HTR-8/SVneo (cell line): Measurements from ENCODE around the gene ABO.
"Not testable (repeated sequence)": the region's sequence is repeated elsewhere in the genome, so short reads cannot be mapped to it uniquely, and the experiment has no call there.

Experiments used
- DNase-seq: peaks from one replicate; pipeline ENCODE4 v3.0.0; 2011; ENCODE audit warnings: low spot score, mixed read lengths; ENCODE audit not compliant: insufficient read length
- FAIRE-seq: peaks from 2 replicates; lab custom pipeline; 2011; peaks lifted over from hg19 to GRCh38; lab: Jason Lieb, UNC

The ABO gene

DNA sequence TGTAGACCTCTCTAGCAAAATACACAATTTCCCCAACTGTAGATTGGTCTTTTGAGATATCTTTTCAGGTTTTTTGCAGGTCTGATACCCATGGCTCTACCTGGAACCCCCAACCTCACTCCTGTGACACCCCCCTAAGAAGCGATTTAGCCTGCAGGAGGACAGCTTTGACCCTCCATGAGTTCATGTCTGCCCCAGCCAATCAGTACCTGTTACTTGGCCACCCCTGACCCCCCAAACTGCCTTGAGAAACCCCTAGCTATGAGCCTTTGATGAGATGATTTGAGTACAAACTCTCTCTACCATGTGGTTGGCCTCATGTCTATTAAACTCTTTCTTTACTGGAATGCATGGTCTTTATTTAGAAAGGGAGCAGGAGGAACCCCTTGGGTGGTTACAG is 25.7 kb downstream of the ABO start:
- DNase-seq (no peak), FAIRE-seq (no peak)

DNA sequence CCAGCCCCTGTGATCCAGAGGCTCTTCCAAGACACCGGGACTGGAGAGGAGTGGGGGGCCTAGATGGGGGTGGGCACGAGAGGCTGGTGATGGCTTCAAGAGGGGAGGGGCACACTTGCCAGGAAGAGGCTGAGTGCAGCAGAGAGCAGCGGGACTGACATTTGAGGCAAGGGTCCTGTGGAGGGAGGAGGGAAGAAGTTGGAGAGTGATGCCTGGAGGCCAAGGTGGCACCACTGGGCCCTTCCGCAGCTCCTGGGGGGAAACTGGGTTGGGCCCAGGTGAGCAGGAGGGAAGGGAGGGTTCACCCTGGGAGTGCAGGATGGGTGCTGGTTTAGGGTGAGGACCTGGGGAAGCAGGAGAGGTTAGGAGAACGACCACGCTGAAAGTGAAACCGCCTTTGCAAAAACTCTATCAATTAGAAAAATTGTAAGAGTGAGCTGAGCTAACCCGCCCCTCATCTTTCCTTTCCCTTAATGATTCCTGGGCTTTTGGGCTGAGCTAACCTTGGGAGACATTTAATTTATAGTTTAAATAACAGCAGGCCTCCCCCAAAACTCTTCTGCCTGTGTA is 26.2 kb downstream of the ABO start:
- FAIRE-seq (no peak), DNase-seq (no peak)

DNA sequence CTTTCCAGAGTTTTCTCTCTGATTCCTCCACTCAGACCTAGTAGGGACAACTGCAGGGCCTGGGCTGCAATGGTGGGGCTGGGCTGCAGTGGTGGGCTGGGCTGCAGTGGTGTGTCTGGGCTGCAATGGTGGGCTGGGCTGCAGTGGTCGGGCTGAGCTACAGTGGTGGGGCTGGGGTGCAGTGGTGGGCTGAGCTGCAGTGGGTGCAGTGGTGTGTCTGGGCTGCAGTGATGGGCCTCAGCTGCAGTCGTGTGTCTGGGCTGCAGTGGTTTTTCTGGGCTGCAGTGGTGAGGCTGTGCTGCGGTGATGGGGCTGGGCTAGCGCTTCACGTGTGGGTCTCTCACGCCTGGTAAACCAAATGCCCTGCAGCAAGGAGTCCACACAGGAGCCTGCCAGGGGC is 27.4 kb downstream of the ABO start:
- FAIRE-seq, result no peak
- DNase-seq, result no peak

DNA sequence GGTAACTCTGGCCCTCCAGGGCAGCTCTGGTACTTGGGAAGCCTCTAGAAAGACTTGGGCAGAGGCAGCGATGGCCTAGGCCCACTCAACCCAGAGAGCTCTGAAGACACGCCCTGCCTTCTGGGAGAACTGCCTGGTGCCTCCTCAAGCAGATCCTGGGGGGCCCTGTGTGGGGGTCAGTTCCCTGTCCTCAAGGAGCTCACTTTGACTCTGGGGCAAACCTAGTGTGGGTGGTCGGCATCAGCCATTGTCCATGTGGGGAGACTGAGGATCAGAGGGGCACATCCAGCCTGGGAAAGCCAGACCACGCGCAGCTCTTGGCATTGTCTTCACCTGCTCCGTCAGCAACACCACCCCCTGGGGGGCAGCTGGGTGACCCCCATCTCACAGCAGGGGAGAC is 28.0 kb downstream of the ABO start:
- FAIRE-seq, result no peak

DNA sequence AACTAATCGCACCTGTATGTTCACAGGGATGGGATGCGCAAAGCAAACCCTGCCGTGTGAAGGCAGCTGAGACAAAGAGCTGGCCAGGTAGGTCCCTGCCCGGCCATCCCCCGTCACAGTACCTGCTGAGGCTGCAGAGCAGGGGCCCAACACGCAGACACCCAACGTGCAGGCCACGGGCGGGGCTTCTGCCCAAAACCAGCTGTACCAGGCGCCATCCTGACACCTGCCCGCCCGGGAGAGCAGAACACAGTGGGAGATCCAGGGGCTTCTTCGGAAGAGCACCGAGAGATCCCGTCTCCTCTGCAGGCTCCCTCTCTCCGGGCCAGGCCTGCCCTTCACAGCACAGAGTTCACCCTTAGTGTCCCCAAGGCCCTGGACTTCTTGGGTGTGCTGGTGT is 28.4 kb downstream of the ABO start:
- FAIRE-seq (no peak), DNase-seq (no peak)

More for the DNA sequence above, 28.0 kb downstream of the ABO start:
- DNase-seq, result no peak

DNA sequence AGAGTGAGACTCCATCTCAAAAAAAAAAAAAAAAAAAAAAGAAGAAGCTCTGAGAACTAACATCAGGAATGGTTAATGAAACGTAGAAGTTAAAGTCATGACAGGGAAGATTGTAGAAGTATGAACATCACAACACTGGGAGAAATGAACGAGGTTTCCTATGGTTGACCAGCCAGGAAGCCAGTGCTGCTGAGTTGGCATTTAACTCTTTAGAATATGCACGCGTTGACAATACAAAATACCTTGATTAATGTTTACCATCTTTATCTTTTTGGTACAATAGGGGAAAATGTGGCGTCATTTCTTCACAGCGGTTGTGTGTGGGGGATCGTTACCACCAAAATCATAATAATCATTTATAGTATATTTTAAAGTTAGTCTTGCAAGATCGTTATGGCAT is 32.0 kb downstream of the ABO start:
- FAIRE-seq (no peak), DNase-seq (no peak)

DNA sequence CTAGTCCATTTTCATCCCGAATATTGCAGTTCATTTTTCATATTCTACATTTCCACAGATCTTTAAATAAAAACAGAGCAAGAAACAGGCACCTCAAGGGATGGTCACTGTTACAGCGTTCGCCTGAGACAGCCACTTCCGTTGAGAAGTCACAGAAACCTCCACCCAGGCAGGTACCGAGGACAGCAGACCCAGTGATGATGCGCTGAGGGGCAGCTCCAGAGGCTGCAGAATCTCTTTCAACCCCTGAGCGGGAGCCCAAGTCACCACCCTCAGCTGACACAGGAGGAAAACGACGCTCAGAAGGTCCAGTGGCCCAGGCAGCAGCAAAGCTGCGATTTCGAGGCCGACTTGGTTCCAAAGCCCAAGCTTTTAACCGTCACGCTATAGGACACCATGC is 32.8 kb downstream of the ABO start:
- no peak for DNase-seq
- FAIRE-seq, result no peak

DNA sequence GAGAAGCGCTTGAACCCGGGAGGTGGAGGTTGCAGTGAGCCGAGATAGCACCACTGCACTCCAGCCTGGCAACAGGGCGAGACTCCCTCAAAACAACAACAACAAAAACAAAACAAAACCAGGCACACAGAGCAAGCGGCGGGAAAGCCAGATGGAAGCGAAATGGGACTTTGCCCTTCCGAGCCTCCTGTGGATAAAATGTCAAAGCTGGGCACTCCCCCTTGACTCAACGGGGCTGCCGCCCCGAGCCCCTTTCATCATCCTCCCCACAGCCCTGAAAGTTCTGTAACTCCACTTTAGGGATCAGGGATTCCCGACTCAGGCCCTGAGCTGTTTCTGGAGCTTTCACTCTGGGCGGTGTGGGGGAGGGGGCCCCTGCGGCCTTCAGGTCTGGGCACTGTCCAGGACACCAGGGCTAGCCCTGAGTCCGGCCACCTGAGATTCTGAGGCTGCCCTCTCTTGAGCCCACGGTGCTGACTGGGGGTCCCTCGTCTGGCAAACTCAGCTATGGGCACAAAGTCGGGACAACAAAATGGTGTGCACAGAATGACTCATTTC is 35.4 kb downstream of the ABO start:
- FAIRE-seq (no peak), DNase-seq (no peak)

DNA sequence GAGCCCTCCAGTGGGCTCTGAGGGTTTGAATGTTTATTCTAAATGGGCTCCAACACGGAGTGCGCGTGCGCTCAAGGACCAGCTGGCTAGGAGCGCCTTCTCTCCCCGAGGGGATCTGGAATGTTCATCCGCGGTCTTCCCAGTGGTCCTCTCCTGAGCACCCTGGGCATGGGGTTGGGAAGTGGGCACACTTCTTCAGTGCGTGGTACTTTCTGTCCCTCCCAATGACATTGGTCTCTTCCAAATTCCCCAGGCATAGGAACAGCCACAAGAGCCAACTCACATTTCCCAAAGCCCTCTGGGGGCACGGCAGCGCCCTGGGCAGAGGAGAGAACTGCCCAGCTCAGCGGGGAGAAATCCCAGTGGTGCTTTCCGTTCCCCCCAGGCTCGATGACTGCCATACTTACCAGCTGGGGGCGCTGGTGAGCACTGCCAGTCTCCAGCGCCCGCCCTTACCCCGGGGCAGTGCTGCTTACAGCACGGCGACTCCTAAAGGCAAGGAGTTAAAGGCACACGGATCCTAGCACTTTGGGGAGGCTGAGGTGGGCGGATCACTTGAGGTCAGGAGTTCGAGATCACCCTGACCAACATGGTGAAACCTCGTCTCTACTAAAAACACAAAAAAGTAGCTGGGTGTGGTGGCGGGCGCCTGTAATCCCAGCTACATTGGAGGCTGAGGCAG is 36.0 kb downstream of the ABO start:
- DNase-seq, result peak; percentile 27
- FAIRE-seq, result no peak

DNA sequence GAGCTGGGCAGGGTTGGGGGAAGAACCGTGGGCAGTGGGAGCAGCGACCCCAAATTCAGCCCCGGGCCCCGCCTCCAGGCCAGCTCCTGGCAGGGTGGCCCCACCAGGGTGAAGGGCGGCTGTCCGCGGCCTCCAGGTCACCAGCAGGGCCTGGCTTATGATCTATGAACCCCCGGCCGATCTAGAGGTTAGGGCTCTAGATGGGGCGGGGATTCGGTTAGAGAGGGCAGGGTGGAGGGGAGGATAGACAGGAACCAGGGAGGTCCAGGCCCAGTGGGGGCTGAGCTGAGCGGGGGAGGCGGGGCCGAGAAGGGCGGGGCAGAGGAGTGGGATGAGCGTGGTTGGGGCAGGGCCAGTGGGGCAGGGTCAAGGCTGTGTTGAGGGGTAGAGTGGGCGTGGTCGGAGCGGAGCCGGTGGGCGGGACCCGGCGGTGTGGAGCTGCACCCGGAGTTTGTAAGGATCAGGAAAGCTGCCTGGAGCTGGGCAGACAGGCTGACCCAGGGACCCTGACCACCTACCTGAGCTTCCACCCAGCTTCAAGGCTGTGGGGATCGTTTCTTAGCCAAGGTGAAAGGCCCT is 36.6 kb downstream of the ABO start:
- DNase-seq (no peak), FAIRE-seq (no peak)

DNA sequence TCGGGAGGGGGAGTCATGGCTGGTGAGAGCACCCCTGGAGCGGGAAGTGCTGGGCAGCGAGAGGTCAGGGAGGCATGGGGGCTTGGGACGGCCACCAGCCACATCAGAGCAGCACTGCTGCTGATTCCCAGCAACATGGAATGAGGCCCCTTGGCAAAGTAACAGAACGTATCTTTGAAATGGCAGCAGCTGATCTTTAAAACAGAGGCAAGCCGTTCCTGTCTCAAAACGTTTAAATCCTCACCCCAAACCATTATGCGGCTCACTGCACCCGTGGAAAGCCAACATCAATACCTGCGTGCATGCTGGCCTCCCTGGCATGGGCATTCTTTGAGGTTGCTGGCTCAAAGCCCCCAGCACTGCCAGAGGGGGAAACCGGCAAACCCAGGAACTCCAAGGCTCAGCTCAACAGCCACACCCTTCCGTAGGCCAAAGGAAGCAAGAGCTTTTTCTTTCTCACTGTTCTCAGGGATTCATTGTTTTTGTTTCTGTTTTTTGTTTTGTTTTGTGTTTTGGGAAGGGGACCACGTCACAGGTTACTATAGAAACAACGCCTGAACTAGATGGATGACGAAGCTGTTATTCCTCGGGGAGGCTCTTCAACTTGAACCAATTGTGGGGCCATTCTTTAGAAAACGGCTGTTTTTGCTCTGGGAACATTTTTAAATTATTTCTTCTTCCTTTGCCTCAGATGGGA is 37.8 kb downstream of the ABO start:
- DNase-seq, result no peak
- FAIRE-seq, result no peak

DNA sequence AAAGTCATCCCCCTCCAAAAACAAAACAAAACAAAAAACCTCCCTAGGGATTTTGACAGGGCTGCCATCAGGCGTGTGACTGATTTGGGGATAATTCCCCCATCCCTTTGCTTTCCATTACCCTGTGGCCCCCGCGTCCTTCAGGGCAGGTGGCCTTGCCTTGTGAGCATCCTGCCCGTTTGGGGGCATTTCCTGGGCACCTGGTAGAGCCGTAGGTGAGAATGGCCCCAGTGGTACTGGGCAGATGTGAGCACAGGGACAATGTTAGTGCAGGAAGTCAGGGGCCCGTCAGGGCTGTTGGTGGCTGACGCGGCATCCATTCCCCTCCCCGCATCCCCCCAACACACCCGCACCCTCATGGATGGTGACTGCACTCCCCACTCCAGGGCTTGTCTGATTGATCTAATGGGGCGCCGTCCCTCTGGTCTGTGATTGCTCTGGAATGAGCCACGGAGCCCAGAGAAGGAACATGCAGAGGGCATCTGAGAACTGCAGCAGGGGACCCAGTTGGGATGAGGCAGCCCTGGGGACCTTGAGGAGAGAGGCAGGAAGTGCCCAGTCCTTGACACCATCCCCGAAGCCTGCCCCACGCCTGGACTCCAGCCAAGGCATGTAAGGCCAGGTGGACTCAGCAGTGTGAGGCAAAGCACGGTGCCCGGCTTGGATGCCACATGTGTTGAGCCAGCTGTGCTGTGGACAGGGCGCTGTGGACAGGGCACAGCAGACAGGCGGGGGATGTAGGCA is 38.5 kb downstream of the ABO start:
- FAIRE-seq, DNase-seq: not testable (repeated sequence)

DNA sequence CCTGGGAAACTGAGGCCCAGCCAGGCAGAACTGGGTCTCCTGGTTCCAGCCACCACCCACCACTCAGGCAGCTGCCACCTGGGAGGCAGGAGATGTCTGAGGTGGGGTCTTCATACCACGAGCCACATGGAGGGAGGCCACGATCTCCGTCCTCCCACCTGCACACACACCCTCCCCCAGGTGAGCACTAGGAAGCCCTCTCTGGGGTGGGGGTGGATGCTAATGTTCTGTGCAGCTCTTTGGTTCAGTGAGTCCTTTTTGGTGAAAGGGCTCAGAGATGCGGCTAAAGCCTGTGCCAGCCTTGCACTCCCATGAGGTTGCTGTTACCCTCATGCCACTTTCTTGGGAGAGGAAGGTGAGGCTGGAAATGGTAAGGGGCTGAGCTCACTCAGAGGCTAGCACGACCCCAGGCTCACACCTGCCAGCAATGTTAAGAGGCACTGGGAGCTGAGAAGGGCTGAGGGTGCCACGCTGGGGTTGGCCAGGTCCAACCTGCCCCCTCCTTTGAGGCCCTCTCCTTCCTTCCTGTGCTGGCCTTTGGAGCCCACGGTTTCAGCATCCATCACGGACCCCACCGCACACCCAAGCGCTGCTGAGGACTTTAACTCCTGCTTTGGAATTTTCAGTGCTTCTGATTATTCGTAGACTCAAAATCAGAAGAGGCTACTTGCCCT is 39.3 kb downstream of the ABO start:
- no peak for FAIRE-seq
- no peak for DNase-seq

DNA sequence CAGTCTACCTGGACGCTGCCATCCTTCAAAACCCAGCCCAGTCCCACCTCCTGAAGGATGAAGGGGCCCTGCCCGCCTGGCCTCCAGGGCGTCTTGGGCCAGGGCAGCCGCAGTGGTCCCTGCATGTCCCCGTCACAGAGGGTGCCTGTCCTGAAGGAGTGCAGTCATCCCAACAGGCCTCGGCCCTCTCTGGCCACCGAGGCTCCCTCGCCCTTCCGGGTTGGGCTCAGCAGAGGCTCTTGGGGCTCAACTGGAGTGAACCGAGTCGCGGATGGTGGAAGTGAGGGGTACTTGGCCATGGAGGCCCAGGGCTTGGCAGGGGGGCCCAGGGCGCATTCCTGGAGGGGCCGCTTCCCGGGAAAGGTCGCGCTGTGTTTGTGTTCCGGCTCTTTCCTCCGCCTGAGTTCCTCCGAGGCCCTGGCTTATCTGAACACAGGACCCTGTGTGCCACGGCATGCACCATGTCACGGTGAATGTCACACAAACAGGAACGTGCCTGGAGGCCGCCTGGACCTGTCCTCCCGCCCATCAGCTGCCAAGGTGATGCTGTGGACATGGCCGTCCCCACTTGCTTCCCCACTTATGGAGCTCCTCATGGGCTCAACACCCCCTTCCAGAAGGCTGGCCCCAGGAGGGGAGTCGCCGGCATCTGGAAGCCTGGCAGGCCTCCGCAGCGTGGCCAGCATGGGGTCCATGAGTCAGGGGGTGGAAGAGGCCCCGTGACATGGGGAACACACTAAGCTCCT is 40.3 kb downstream of the ABO start:
- no peak for DNase-seq
- no peak for FAIRE-seq

DNA sequence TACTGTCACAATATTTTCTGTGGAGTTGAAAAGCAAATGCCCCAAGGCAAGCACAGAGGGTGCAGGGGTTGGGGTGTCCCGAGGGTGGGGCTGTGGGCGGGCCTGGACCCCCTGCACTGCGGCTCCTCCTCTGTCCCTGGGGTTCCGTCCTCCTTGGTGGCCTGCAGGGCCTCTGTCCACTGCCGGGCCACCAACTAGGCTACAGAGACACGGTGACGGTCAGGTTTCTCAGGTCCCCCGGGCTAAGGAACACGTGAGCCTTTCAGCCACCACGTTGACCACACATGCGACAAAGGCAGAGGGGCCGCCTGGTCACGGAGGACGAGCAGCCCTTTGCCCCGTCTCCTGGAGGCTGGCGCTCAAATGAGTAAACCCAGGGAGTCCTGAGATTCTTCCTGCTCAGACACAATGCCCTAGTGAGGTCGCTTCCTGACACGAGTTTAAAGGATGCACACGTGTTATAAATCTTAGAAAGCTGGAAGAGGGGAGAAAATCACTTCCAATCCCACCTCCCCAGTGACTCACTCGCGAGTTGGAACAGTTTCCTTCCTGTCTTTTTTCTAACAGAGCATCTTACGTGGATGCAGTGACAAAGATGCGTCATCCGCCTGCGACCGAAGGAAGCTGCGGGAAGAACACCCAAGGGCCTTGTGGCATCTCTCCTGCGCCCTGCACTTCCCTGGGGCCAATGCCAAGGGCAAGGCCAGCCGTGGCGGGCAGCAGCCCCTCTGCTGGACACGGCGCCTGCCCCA is 41.1 kb downstream of the ABO start:
- FAIRE-seq (no peak), DNase-seq (no peak)

DNA sequence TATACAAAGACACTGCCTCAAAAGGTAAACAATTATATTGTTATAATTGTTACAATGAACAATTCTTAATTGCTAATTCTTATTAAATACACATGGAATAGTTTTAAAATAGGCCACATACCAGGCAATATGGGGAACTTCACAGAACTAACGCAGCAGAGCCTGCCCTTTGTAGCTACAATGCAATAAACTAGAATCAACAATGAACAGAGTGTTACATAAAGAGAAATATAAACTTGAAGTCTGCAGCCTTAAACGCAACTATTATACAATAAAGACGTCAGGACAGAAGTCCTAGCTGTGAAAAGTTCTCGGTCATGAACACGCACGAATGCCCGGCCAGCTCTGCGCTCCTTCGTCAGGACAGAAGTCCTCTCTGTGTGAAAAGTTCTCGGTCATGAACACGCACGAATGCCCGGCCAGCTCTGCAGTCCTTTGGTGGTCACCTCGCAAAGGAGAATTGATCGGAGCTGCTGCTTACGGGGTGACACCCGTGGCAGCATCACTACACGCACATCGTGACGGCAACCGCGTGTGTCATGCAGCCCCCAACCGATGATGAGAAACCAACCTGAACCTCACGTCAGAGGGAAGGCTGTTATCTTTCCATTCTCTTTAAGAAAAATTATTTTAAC is 43.0 kb downstream of the ABO start:
- not testable (repeated sequence) for FAIRE-seq, DNase-seq

DNA sequence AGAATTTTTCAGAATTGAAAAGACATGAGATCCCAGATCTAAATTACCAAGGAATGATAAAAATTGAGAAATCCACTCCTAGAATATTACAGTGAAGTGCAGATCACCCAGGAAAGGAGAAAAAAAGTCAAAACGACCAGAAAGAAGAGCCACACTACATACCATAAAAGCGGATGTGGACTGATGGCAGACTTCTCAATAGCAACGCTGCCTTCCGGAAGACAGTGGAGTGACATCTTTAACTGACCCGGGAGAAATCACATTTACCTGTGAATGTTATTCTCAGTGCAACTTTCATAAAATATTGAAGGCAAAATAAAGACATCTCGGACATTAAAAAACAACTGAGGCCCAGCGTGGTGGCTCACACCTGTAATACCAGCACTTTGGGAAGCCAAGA is 44.5 kb downstream of the ABO start:
- DNase-seq, FAIRE-seq: not testable (repeated sequence)

DNA sequence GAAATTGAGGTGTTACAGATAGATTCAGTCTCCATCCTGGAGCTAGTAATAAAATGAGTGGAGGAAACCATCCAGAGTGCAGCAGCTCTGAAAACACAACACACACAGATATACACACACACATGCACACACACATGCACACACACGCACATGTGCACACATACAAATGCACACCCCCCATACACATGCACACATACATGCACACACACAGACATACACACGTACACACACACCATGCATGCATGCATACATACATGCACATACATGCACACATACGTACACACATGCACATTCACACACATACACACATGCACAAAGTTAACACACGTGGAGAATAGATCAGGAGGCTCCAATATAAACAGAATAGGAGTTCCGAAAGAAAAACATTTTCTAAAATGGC is 44.9 kb downstream of the ABO start:
- FAIRE-seq (peak; percentile 68), DNase-seq (no peak)
